ENCODE data around the gene MGAT5B.

The MGAT5B gene

DNA sequence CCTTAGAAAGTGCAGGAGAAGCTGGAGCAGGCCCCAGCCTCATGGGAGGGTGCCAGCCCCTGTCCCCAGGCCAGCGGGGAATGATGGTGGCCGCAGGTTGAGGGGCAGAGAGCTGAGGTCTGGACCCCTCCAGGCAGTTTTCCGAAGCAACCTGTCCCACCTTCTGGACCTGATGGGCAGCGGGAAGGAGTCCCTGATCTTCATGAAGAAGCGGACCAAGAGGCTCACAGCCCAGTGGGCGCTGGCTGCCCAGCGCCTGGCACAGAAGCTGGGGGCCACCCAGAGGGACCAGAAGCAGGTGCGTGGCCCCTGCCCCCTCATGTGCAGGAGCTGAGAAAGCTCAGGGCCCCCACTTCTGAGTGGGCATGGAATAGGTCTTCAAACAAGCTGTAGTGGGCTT is 36.8 kb downstream of the MGAT5B start:
- DNase-seq (ENCODE audit: low read depth): no peak

DNA sequence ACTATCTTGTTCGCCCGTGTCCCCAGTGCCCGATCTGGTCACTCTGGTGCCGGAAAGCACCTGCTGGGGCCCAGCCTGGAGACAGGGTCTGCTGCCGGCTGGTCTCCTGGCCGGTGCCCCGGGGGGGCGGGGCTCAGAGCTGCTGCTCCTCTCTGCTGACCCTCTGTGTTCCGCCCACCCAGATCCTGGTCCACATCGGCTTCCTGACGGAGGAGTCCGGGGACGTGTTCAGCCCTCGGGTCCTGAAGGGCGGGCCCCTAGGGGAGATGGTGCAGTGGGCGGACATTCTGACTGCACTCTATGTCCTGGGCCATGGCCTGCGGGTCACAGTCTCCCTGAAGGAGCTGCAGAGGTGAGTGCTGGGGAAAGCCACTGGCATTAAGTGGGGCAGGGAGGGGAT is 37.6 kb downstream of the MGAT5B start:
- DNase-seq (ENCODE audit: low read depth): no peak

DNA sequence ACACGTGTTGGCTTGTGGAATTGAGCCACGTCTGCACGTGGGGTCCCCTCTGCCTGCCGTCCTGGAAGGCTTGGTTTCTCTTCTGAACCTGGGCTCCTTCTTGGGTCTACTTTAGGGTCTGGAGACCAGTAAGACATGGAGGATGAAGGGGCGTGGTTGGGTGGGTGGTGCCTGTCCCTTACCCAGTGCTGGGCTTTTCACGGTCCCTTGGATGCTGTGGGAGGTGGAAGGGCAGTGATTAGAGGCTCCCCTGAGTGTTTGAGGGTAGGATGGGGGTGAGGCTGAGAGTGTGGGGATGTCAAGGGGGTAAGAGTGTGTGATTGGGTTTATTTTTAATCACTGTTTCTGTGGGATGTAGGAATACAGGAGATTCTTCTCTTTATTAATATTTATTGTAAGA is 38.3 kb downstream of the MGAT5B start:
- no peak for DNase-seq (ENCODE audit: low read depth)

DNA sequence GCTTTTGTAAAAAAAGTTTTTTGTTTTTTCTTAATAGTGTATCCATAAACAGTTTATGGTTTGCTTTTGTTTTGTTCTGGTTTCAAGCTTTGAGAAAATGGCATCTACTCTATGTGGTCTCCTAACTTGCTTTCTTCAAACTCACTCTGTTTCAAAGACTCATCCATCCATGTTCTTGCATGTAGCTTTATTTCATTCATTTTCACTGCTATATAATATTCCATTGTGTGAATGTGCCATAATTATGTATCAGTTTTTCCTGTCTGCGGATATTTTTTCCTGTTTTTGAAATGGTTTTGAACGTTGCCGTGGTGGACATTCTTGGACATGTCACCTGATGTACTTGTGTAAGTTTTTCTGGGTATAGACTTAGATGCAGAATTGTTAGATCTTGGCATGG is 39.1 kb downstream of the MGAT5B start:
- no peak for DNase-seq (ENCODE audit: low read depth)

GRCh38 chr17:76909971-76910760 is 42.0 kb downstream of the MGAT5B start:
- no peak for DNase-seq (ENCODE audit: low read depth)

DNA sequence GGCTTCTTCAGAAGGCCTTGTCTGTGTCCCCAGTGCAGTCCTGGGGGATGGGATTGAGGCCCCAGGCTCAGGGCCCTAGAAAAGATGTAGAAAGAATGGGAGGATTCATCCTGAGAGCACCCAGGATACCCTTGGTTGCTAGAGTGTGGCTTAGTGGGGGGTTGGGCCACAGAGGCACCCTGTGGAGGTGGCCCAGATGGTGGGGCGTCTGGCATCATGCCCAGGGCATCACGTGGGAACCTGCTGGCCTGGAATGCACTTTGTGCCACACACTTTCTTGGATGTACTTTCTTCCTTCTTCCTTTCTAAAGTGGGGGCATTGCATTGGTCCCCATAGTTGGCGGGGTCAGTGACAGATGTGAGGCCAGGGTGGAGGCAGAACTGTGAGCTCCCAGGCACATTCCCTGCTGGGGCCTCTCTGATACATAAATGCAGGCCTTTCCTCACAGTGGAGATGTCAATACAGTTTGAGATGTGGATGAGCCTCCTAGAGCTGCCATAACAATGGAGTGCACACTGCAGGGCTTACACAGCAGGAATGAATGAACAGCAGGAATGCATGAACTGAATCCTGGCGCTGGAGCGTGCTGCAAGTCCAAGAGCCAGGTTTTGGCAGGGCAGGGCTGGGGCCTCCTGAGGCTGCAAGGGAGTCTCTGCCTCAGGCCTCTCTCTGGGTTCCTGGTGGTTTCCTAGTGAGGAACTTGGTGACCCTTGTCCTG is 43.3 kb downstream of the MGAT5B start:
- no peak for DNase-seq (ENCODE audit: low read depth)

GRCh38 chr17:76912421-76913164 is 44.4 kb downstream of the MGAT5B start:
- DNase-seq (ENCODE audit: low read depth): no peak

GRCh38 chr17:76914937-76915336 is 46.7 kb downstream of the MGAT5B start:
- no peak for DNase-seq (ENCODE audit: low read depth)

- no peak for DNase-seq (ENCODE audit: low read depth)
These were observed 47.8 kb downstream of the MGAT5B start for GRCh38 chr17:76915840-76916510.

GRCh38 chr17:76917829-76918228 is 49.6 kb downstream of the MGAT5B start:
- DNase-seq (ENCODE audit: low read depth): no peak

DNA sequence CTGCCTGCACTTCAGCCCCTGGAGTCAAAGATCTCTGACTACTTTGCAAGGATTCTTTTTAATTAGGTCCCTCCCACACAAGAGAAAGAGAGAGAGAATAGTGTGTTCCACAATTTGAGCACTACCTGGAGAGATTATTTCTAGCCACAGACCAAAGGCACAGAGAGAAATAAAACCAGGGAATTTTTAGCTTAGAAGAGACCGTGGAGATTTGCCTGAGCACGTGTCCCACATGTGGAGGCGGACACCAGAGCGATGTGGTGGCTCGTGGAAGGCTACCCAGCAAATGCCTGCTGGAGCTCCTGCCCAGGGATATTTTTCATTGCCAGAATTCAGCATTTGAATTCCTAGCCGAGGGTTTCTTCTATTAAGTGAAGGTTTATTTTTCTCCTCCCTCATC is 50.6 kb downstream of the MGAT5B start:
- DNase-seq (ENCODE audit: low read depth): no peak

DNA sequence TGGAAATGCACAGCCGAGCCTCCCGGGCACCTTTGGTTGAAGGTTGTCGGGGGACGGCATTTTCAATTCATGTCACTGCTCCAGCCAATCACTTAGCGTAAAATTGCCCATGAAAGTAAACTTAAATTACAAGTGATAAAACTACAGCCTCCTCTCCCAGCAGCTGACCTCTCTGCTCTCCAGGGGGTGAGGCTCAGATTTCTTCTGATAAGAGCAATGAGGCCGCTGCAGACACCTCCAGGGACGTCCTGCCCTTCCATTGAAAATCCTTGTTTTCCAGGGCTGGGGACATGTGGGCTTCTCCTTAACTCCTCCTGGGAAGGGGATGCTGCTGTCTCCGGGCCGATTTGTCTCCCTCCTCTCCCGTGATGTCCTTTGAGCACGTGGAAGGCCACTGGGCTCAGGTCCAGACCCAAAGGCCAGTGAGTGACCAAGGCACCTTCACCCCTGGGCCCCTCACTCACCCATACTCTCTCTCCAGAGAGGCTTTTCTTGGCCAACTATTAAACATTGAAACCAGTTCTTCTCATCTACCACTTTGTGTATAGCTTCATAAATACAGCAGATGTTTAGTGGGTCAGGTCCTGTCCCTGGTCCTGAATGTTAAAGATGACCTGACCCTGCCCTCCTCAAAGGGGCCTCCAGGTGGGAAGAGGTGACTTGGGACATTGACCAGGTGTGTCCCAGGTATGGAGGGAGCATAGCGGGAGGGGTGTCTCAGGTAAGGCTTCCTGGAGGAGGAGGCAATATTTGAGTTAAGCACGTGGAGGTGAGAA is 52.3 kb downstream of the MGAT5B start:
- no peak for DNase-seq (ENCODE audit: low read depth)

DNA sequence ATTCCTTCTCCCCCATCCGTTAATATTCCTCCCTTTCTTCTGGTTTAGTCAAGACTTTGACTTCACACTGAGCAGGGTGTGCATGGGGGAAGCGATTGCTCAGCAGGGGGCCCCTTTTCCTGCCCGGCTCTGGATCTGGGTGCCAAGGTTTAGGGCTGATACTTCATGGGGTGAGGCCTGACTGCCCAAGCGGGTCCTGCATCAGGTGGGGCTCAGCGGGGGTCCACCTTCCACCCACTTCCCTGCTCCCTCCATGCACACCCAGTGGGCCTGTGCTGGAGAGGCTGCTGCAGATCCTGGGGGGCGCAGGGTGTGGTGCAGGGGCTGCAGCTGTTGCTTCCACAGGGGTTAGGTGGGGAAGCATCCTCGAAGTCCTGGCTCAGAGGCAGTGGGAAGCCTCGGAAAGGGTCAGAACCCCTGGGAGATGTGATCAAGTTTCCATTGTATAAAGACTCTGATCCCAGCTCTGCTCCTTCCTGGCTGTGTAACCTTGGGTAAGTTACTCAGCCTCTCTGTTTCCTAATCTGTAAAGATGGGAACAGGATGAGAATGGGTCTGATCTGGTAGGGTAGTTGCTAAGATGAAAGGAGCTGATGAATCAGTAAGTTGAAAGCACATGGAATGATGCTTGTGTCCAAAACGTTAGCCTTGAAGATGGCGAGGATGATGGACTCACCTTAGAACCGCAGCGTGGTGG is 53.3 kb downstream of the MGAT5B start:
- DNase-seq (ENCODE audit: low read depth): no peak

DNA sequence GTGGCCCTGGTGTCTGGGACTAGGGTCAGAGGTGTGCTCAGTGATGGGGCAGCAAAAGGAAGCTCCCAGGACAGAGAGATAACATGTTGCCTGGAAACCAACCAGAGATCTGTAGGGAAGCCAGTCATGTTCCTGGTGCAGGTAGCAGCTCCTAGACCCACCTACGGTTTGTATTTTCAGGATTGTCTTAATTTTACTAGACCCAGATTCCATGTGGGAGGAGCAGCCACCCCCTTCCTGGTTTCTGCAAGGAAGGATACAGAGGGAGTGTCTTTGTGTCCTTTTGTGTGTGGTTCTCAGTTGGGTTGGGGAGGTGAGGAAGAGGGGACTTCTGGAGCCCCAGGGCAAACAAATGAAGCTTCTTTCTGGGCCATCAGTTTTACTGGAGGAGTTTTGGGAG is 53.9 kb downstream of the MGAT5B start:
- DNase-seq (ENCODE audit: low read depth): no peak

DNA sequence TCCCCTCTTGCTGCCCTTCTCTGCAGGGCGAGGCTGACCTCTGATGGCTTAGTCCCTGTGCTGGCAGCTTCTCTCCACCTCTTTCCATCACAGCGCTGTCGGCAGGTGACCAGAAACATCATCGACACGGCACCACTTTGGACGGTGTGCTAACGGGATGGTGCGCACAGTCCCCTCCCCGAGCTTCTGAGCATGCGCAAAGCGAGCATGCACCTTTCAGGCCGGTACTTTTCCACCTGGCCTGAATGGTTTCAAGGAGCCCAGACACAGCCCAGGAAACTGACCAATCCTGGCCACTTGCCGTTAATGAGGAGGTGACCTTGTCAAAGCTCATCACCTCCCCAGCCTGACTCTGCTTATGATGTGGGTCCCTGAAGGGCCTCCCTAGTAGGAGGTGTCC is 54.8 kb downstream of the MGAT5B start:
- no peak for DNase-seq (ENCODE audit: low read depth)

DNA sequence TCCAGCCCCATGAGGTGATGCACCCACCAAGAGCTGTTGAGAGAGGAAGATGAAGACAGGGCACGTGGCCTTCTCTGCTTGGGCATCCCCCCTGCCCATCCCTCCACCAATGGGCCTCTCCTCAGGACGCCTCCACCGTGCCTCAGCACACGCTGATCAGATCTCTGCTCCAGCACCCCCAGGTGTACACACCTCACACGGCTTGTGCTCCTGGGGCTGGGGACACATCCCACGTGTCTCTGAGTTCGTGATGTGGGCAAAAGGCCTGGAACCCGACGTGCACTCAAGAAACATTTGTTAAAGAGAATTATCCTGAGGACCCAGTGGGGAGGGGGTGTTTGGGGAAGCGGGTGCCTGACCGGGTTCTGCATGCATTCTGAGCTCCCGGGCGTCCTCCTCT is 55.3 kb downstream of the MGAT5B start:
- DNase-seq (ENCODE audit: low read depth): no peak

DNA sequence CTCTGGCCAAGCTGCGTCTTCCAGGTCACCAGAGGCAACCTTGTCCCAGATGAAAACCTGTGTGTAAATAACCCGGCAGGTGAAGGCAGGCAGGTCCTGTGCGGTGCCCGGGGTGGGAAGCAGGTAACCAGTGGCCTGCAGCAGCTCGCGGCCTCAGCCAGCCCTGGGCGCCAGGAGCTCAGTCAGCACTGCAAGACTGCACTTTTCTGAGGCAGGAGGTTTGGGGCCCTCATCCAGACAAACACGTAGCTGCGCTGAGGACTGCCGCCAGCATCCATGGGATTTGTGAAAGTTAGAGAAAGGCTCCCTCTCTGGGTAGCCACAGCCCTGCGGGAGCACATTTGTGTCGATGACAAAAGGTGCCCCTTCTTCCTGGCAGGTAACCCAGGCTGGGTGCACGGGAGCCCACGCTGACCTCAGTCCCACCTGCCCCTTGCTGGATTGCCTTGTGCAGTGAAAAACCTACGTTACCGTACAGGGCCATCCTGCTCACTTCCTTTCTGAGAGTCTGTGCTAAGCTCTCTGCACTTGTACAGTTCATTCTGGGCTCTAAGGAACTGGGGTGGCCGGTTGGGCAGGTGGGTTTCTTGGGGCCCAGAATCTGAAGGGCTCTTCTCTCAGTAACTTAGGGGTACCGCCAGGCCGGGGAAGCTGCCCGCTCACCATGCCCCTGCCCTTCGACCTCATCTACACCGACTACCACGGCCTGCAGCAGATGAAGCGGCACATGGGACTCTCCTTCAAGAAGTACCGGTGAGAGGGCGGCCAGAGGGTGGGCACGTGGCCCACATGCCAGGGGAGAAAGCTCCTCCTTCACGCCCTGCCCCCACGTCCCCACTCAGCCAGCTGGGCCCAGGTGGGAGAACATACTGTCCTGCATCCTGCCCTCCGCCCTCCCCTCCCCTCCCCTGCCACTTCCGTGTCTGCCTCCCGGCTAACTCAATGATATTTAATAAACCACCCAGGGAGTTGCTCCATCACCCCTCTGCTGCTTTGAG is 56.4 kb downstream of the MGAT5B start:
- DNase-seq (ENCODE audit: low read depth): no peak

DNA sequence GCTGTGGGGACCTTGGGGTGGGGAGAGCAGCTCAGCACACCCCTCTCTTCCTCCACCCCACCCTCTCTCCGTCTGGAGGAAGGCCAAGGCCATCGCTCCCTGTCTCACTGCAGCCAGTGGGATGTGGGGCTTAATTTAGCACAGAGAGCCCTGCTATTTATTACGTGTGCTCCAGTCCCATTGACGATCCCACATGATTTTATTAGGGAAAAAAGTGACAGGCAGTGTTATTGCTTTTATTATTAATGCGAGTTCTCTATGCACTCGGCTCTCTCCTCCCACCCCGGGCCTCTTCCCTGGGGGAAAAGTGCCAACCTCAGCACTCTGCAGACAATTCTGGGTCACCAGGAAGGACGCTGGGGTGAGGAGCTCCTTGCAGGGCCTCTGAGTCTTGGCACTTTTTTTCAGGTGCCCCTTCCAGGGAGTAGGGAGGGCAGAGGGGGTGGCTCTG is 57.3 kb downstream of the MGAT5B start:
- DNase-seq (ENCODE audit: low read depth): no peak

DNA sequence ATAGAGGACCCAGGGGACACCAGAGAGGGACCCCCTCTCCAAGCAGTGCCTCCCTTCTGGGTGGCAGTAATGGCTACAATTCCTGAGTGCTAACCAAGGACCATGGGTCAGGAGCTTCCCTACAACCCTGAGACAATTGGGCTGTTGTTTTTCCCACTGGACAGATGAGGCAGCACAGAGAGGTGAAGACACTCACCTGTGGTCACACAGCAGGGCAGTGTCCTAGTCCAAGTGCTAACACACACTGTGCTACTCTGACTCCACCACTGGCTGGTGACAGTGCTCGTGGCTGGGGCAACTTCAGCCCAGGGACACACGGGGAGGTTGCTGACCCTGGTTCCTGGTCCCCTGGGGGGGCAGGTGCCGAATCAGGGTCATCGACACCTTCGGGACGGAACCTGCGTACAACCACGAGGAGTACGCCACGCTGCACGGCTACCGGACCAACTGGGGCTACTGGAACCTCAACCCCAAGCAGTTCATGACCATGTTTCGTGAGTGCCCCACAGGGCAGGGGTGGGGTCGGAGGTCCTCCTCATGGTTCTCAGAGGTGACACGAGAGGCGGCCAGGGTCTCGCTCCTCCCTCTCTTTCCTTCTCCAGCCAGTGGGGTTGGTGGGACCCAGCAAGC is 58.1 kb downstream of the MGAT5B start:
- DNase-seq (ENCODE audit: low read depth): no peak

Data from stimulated activated CD8-positive, alpha-beta memory T cell treated with anti-CD3 and anti-CD28 coated beads, Interleukin-12 subunit alpha, Interleukin-12 subunit beta, amount 100 ng/mL, for 4 hours (primary cell).